Transverse colon (tissue), 4 donors: ENCODE results near the gene CLEC4F.

Experiments used
- CTCF ChIP-seq, 5 experiments: fragments of 200-600 bp in 3 of 5; fragments of 450-650 bp in 2 of 5; sonication (generic) in 3 of 5; IDR thresholded peaks; 1 replicate in 2 of 5; 2 replicates in 3 of 5; pipeline ENCODE4 v1.5.1; 2016 to 2017; ENCODE audit warnings: antibody characterized with exemption in 5 of 5, inconsistent platforms in 3 of 5, mild to moderate bottlenecking in 2 of 5, moderate library complexity in 1 of 5
- EP300 ChIP-seq: sonication (generic); formaldehyde crosslinking; IDR thresholded peaks from one replicate; pipeline ENCODE4 v1.6.1; 2017; ENCODE audit warnings: antibody characterized with exemption, low read depth
- POLR2A ChIP-seq: fragments of 450-650 bp; IDR thresholded peaks from one replicate; pipeline ENCODE4 v1.6.1; 2016; ENCODE audit warnings: antibody characterized with exemption, mild to moderate bottlenecking, moderate library complexity
- POLR2AphosphoS5 ChIP-seq, 3 donors: sonication (generic); formaldehyde crosslinking; IDR thresholded peaks; one replicate each; pipeline ENCODE4 v1.6.1; 2016; ENCODE audit warnings: antibody characterized with exemption in 3 of 3

- no peak for TF ChIP-seq CTCF (IDR thresholded peaks at IDR 0.05)
- TF ChIP-seq POLR2A = no peak
- TF ChIP-seq EP300 = no peak
- TF ChIP-seq POLR2AphosphoS5 (IDR thresholded peaks at IDR 0.05) = no peak
These were observed 3.0 kb downstream of the CLEC4F start for GRCh38 chr2:70817284-70817954.
